Activated T-cell treated with anti-CD3 and anti-CD28 coated beads, Interleukin-2, amount 50 U/mL, for 72 hours (primary cell): ENCODE data around the gene MYO3B. TPM values are rescaled to one million over a fixed set of nuclear protein-coding genes. Genes with fewer than 3 reads are reported as not detected.

Experiments used
- ATAC-seq, 2 donors: fragments of 150-1000 bp; cut with Tn5 transposase; replicated peaks in 1 of 2; 2 replicates each; pipeline ENCODE4 v1.10.0; 2021; ENCODE audit warnings: moderate library complexity in 2 of 2, mild to moderate bottlenecking in 1 of 2
- DNase-seq, 2 donors: peaks; one replicate each; pipeline ENCODE4 v3.0.0; 2021 to 2022; ENCODE audit warnings: mixed read lengths in 1 of 2
- H3K27ac Mint-ChIP-seq: one replicate; pipeline ENCODE4 v1.8.0; 2022; ENCODE audit warnings: mild to moderate bottlenecking, moderate library complexity, mixed read lengths
- H3K27me3 Mint-ChIP-seq: one replicate; pipeline ENCODE4 v1.8.0; 2022; ENCODE audit warnings: low read depth, mixed read lengths
- H3K36me3 Mint-ChIP-seq, 2 donors: one replicate each; pipeline ENCODE4 v1.8.0; 2022; ENCODE audit warnings: mixed read lengths in 2 of 2, mild to moderate bottlenecking in 1 of 2; ENCODE audit not compliant: insufficient read depth in 2 of 2
- H3K4me1 Mint-ChIP-seq: one replicate; pipeline ENCODE4 v1.8.0; 2022; ENCODE audit warnings: low read depth, mixed read lengths
- H3K4me3 Mint-ChIP-seq, 2 donors: one replicate each; pipeline ENCODE4 v1.8.0; 2022; ENCODE audit warnings: mild to moderate bottlenecking in 2 of 2, mixed read lengths in 2 of 2, moderate library complexity in 2 of 2
- H3K9me3 Mint-ChIP-seq, 2 donors: one replicate each; pipeline ENCODE4 v1.8.0; 2022; ENCODE audit warnings: mixed read lengths in 2 of 2
- total RNA-seq, 2 donors: library from RNA; stranded (reverse); gene quantifications; one replicate each; pipeline ENCODE4 v1.2.3, GENCODE V29; 2022

MYO3B gene
- total RNA-seq, 2 donors from 2014 or later: 3.8 to 4.1 TPM

DNA sequence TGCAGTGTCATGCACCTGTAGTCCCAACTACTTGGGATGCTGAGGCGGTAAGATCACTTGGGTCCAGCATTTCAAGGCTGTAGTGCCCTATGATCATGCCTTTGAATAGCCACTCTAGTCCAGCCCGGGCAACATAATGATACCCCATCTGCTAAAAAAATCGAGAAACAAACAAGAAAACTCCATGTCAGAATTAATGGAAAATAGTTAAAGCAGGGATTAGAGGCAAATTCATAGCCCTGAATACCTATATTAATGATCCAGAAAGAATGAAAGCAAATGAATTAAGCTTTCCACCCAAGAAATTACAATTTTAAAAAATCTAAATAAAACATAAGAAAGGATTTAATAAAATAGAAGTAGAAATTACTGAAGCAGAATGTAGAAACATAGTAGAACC is 143.0 kb downstream of the MYO3B start:
- Mint-ChIP-seq H3K4me3 (no peak overlapping the region), H3K4me1 (no peaks in the 10 kb centered on the region), H3K27ac (no peak overlapping the region), H3K27me3 (peaks cover 25% of the 10 kb centered on the region), H3K9me3 (peaks cover 0 to 4% of the 10 kb centered on the region in 2 donors), H3K36me3 (peaks cover 4 to 6% of the 10 kb centered on the region in 2 donors)
- DNase-seq (no peak), ATAC-seq (no peak)

DNA sequence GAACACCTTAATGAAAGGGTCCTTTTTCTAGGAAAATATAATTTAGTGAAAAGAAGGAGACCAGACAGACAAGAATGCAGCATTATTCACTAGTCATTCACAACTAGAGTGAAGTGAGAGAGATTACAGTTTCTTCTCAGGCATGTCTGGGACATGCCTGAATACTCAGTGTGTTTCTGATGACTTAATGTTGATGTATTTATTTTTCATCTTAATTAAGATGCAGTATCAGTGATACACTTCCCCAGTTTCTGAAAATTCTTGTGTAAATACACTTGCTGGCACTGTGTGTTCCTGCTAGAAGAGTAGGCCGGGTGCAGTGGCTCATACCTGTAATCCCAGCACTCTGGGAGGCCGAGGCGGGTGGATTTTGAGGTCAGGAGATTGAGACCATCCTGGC is 143.6 kb downstream of the MYO3B start:
- Mint-ChIP-seq H3K27me3 (peaks cover 25% of the 10 kb centered on the region), H3K27ac (no peak overlapping the region), H3K36me3 (peaks cover 4 to 6% of the 10 kb centered on the region in 2 donors), H3K9me3 (peaks cover 0 to 4% of the 10 kb centered on the region in 2 donors), H3K4me3 (no peak overlapping the region), H3K4me1 (no peaks in the 10 kb centered on the region)
- no peak for ATAC-seq
- DNase-seq: no peak

GRCh38 chr2:170322140-170322766 is 144.3 kb downstream of the MYO3B start:
- H3K27me3 Mint-ChIP-seq: peaks cover 25% of the 10 kb centered on the region
- no peak overlapping the region for H3K4me3 Mint-ChIP-seq
- no peak for DNase-seq
- H3K27ac Mint-ChIP-seq: no peak overlapping the region
- no peak for ATAC-seq
- H3K36me3 Mint-ChIP-seq: peaks cover 4 to 6% of the 10 kb centered on the region in 2 donors
- H3K9me3 Mint-ChIP-seq: peaks cover 0 to 4% of the 10 kb centered on the region in 2 donors
- no peaks in the 10 kb centered on the region for H3K4me1 Mint-ChIP-seq

DNA sequence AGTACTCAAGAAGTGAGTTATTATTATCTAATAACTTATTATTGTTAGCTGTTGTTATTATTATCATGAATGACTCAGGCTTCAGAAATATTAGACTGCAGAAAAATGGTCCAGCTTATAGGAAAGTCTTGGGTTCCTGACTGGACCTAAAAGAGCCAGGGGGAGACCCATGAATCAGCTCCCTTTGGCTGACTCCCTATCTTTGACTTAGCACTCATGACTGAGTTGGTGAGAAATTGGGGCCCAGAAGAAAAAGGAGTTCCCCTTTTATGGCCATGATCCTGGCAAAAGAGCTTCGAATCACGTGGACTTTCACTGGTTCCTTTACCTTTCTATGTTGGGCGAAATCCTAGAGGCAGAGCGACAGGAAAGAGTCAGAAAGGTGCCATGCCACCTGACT is 145.8 kb downstream of the MYO3B start:
- Mint-ChIP-seq H3K4me3 (no peak overlapping the region), H3K4me1 (no peaks in the 10 kb centered on the region), H3K9me3 (peaks cover 0 to 4% of the 10 kb centered on the region in 2 donors), H3K36me3 (peaks cover 4 to 6% of the 10 kb centered on the region in 2 donors), H3K27me3 (peaks cover 17% of the 10 kb centered on the region), H3K27ac (no peak overlapping the region)
- ATAC-seq: no peak
- no peak for DNase-seq

GRCh38 chr2:170324640-170325046 is 146.7 kb downstream of the MYO3B start:
- no peak overlapping the region for H3K4me3 Mint-ChIP-seq
- peaks cover 13% of the 10 kb centered on the region for H3K27me3 Mint-ChIP-seq
- H3K36me3 Mint-ChIP-seq: peaks cover under 1 to 2% of the 10 kb centered on the region in 2 donors
- peak; percentile 42 to 45 for DNase-seq
- peak; percentile 50 to 58 for ATAC-seq
- peaks cover 0 to 2% of the 10 kb centered on the region in 2 donors for H3K9me3 Mint-ChIP-seq
- no peak overlapping the region for H3K27ac Mint-ChIP-seq
- no peaks in the 10 kb centered on the region for H3K4me1 Mint-ChIP-seq

DNA sequence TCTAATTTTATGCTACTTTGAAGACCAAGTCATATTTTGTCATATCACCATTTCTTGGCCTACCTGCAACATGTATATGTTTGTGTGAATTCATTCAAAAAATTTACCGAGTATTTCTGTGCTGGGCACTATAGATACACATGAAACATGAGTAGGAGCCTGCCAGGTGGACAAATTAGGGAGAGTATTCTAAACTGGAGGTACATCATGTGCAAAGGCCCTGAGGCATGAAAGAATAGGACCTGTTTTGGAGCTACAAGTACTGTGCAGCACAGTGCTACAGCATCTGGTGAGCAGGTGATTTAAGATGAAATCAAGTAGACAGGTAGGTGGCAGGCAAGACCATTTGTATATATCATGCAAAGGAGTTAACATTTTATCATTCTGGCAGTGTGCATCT is 152.9 kb downstream of the MYO3B start:
- H3K27me3 Mint-ChIP-seq: peaks cover 12% of the 10 kb centered on the region
- ATAC-seq: no peak

GRCh38 chr2:170332676-170333402 is 154.9 kb downstream of the MYO3B start:
- peaks cover 12% of the 10 kb centered on the region for H3K27me3 Mint-ChIP-seq
- ATAC-seq (peak; percentile 43 to 59), DNase-seq (no peak)
- peak overlapping the region; percentile 12 for H3K27ac Mint-ChIP-seq
- peaks cover 0 to 2% of the 10 kb centered on the region in 2 donors for H3K36me3 Mint-ChIP-seq
- peaks cover 25% of the 10 kb centered on the region for H3K4me1 Mint-ChIP-seq
- H3K9me3 Mint-ChIP-seq: peaks cover 0 to 5% of the 10 kb centered on the region in 2 donors
- H3K4me3 Mint-ChIP-seq: no peak overlapping the region

More for the DNA sequence above, 152.9 kb downstream of the MYO3B start:
- H3K36me3 Mint-ChIP-seq: no peaks in the 10 kb centered on the region
- peaks cover 0 to 5% of the 10 kb centered on the region in 2 donors for H3K9me3 Mint-ChIP-seq
- no peak for DNase-seq
- H3K4me1 Mint-ChIP-seq: peaks cover 12% of the 10 kb centered on the region
- H3K4me3 Mint-ChIP-seq: no peak overlapping the region
- no peak overlapping the region for H3K27ac Mint-ChIP-seq

GRCh38 chr2:170335351-170335750 is 157.4 kb downstream of the MYO3B start:
- ATAC-seq (no peak), DNase-seq (no peak)
- H3K36me3 Mint-ChIP-seq: peaks cover 0 to 2% of the 10 kb centered on the region in 2 donors
- H3K27me3 Mint-ChIP-seq: peaks cover 12% of the 10 kb centered on the region
- H3K4me1 Mint-ChIP-seq: peaks cover 33% of the 10 kb centered on the region
- peaks cover 0 to 5% of the 10 kb centered on the region in 2 donors for H3K9me3 Mint-ChIP-seq
- H3K27ac Mint-ChIP-seq: no peak overlapping the region
- H3K4me3 Mint-ChIP-seq: no peak overlapping the region

GRCh38 chr2:170336408-170336807 is 158.5 kb downstream of the MYO3B start:
- peaks cover 44% of the 10 kb centered on the region for H3K4me1 Mint-ChIP-seq
- H3K4me3 Mint-ChIP-seq: no peak overlapping the region
- ATAC-seq (no peak), DNase-seq (no peak)
- peaks cover 0 to 5% of the 10 kb centered on the region in 2 donors for H3K9me3 Mint-ChIP-seq
- H3K36me3 Mint-ChIP-seq: peaks cover 0 to 2% of the 10 kb centered on the region in 2 donors
- peaks cover 12% of the 10 kb centered on the region for H3K27me3 Mint-ChIP-seq
- H3K27ac Mint-ChIP-seq: no peak overlapping the region

GRCh38 chr2:170336916-170337315 is 159.0 kb downstream of the MYO3B start:
- Mint-ChIP-seq H3K9me3 (peaks cover 0 to 2% of the 10 kb centered on the region in 2 donors), H3K27ac (no peak overlapping the region)

DNA sequence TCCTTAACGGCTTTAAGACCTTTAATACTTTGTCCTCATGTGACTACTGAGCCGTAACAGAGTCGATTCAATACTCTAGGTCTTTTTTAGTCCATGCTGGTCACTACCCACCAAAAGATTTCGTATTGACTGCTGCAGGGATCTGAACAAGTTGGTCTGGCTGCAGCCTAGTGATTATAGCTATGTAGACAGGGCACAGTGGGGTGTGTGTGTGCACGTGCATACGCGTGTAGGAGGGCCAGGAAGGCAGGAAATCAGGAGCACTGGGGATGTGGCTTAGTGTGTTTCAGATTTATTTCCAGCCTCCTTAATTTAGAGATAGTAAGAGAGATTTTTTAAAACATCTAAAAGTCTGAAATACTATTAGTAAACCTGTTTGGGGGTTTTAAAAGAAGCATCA is 161.4 kb downstream of the MYO3B start:
- no peak for DNase-seq
- peaks cover 44% of the 10 kb centered on the region for H3K4me1 Mint-ChIP-seq
- H3K36me3 Mint-ChIP-seq: peaks cover 0 to 2% of the 10 kb centered on the region in 2 donors
- ATAC-seq: no peak
- no peak overlapping the region for H3K4me3 Mint-ChIP-seq
- no peaks in the 10 kb centered on the region for H3K9me3 Mint-ChIP-seq
- H3K27me3 Mint-ChIP-seq: peaks cover 5% of the 10 kb centered on the region
- no peak overlapping the region for H3K27ac Mint-ChIP-seq

More at GRCh38 chr2:170336916-170337315, 159.0 kb downstream of the MYO3B start:
- Mint-ChIP-seq H3K4me1 (peaks cover 49% of the 10 kb centered on the region), H3K36me3 (peaks cover 0 to 2% of the 10 kb centered on the region in 2 donors), H3K27me3 (peaks cover 12% of the 10 kb centered on the region), H3K4me3 (no peak overlapping the region)
- ATAC-seq (no peak), DNase-seq (no peak)

- Mint-ChIP-seq H3K27me3 (no peaks in the 10 kb centered on the region), H3K27ac (peak overlapping the region; percentile 30), H3K4me1 (peaks cover 44% of the 10 kb centered on the region), H3K9me3 (no peaks in the 10 kb centered on the region), H3K4me3 (peak overlapping the region; percentile 36), H3K36me3 (peaks cover 0 to 2% of the 10 kb centered on the region in 2 donors)
- DNase-seq (no peak), ATAC-seq (no peak)
Measured at GRCh38 chr2:170339750-170340692, 162.1 kb downstream of the MYO3B start.
